Activated CD4-positive, alpha-beta T cell treated with anti-CD3 and anti-CD28 coated beads, Interleukin-2, Interleukin-6, amounts not matched to agents 100 ng/mL and 50 ng/mL, durations not matched to agents 16 hours and 8 hours (primary cell): ENCODE data around the gene KMT2E.
A peak's percentile ranks its signal among the peaks of the same experiment; 100 is the strongest.
"Not testable (repeated sequence)": the region's sequence is repeated elsewhere in the genome, so short reads cannot be mapped to it uniquely, and the experiment has no call there.

Experiments
- DNase-seq: peaks from one replicate; pipeline ENCODE4 v3.0.0-alpha.2; 2020

KMT2E gene

GRCh38 chr7:104983578-104984539 lies 30.1 kb upstream of the KMT2E start:
- peak; percentile 90 for DNase-seq

GRCh38 chr7:104984585-104985258 lies 29.3 kb upstream of the KMT2E start:
- DNase-seq, result no peak

GRCh38 chr7:104985259-104985617 lies 28.8 kb upstream of the KMT2E start:
- no peak for DNase-seq

GRCh38 chr7:104986628-104987259 lies 27.3 kb upstream of the KMT2E start:
- DNase-seq, result no peak

- DNase-seq, result not testable (repeated sequence)
Measured at GRCh38 chr7:104987403-104987802, 26.6 kb upstream of the KMT2E start.

- DNase-seq, result no peak
Measured at GRCh38 chr7:104990983-104991382, 23.0 kb upstream of the KMT2E start.

GRCh38 chr7:104992306-104992705 lies 21.7 kb upstream of the KMT2E start:
- DNase-seq, result no peak

GRCh38 chr7:104993217-104993862 lies 20.7 kb upstream of the KMT2E start:
- no peak for DNase-seq

- DNase-seq, result no peak
Measured at GRCh38 chr7:104998040-104998752, 15.8 kb upstream of the KMT2E start.

GRCh38 chr7:105000200-105000599 lies 13.8 kb upstream of the KMT2E start:
- no peak for DNase-seq

GRCh38 chr7:105000927-105001336 lies 13.1 kb upstream of the KMT2E start:
- DNase-seq, result no peak

- DNase-seq, result no peak
Measured at GRCh38 chr7:105001652-105002184, 12.3 kb upstream of the KMT2E start.

- peak; percentile 50 for DNase-seq
Measured at GRCh38 chr7:105003275-105003674, 10.7 kb upstream of the KMT2E start.

- no peak for DNase-seq
Measured at GRCh38 chr7:105003872-105004510, 10.0 kb upstream of the KMT2E start.

GRCh38 chr7:105005006-105005405 lies 9.0 kb upstream of the KMT2E start:
- not testable (repeated sequence) for DNase-seq

- not testable (repeated sequence) for DNase-seq
Measured at GRCh38 chr7:105005486-105005885, 8.5 kb upstream of the KMT2E start.

- no peak for DNase-seq
Measured at GRCh38 chr7:105006367-105007136, 7.5 kb upstream of the KMT2E start.

- no peak for DNase-seq
Measured at GRCh38 chr7:105007298-105007697, 6.7 kb upstream of the KMT2E start.

GRCh38 chr7:105009667-105010503 lies 4.1 kb upstream of the KMT2E start:
- no peak for DNase-seq
